Fibroblast of upper back skin (primary cell): ENCODE data around the gene PTPRA.

Source experiments
- DNase-seq: peaks from one replicate; pipeline ENCODE4 v3.0.0-alpha.2; 2013

The PTPRA gene

DNA sequence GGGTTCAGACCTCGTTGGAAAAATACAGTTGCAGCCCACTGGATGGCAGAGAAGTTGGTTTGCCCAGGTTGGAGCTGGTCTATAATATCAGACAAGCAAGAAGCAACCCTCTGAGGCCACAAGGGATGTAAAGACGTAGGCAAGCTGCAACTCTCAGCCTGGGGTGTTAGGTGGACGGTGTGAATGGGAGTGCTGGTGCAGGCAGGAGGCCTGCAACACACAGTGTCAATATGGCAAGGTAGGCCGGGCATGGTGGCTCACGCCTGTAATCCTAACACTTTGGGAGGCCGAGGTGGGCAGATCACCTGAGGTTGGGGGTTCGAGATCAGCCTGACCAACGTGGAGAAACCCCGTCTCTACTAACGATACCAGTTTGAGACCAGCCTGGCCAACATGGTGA, 22.2 kb upstream of the PTPRA start:
- no peak for DNase-seq

DNA sequence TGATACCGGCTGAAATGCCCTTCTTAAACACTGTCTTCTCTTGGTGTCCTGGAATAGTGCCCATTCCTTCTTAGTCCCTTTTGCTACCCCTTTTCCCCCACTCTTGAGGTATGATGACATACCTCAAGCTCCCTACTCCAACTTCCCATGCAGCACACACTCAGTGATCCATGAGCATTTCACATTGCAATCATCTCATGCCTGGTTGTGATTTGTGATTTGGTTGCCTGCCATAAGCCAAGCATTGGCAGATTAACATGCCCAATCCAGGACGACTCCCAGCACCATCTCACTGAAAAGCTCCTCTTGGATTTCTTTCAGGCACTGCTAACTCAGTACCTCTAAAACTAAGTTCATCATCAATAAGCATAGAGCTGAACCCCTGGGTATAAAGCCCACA, 14.7 kb upstream of the PTPRA start:
- DNase-seq: no peak

DNA sequence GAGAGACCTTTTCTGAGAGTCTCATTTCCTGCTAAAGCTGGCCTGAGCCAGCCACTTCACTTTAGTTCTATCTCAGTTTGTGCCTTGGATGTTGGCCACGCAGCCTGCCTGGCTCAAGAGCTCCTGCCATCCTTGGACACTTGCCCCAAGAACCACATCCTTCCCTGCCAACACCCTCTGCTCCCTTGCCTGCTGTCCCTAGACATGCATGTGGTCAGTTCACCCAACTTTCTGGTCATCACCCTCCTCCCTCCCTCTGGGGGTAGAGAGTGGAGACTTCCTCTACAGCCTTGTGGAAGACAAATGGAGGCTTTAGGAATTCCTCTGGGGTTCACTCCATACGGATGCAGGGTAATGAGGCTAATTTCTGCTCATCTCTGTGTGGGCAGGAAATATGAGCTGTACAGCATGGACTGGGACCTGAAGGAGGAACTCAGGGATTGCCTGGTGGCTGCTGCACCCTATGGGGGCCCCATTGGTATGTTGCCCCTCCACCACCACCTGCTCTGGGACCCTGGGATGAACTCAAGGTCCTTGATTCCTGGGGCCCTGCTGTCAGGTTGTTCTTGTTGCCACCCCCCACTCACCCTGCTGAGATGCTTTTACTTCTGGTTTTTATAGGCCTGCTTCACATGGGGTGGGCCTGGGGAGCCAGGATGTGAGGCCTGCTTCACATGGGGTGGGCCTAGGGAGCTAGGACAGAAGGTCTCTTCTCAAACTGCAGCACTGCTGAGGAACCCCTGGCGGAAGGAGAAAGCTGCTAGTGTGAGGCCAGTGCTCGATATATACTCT, 13.8 kb upstream of the PTPRA start:
- DNase-seq: peak; percentile 7

DNA sequence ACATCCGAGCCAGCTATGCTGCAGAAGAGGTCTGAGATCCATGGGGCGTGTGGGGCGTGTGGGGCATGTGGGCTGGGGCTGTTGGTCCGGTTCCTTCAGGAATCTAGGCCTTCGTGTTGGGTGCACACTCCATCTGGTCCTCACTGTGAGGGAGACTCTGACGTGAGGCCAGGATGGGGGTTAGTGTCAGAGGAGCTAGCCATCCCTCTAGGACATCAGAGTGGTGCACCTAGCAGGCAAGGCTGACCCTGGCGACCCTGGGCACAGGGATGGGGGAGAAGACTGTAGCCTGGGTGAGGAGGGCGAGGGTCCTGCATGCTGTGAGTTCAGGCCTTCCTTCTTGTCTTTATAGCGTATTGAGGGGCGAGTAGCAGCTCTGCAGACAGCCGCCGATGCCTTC, 8.7 kb upstream of the PTPRA start:
- DNase-seq: no peak

DNA sequence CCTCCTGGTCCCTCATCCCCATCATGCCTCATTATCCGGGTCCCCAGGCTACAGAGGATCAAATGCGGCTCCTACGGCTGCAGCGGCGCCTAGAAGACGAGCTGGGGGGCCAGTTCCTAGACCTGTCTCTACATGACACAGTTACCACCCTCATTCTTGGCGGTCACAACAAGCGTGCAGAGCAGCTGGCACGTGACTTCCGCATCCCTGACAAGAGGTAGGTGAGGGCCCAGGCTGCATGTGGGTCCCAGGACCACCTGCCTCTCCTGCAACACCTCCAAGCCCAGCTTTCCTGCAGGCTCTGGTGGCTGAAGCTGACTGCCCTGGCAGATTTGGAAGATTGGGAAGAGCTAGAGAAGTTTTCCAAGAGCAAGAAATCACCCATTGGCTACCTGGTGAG, 8.2 kb upstream of the PTPRA start:
- DNase-seq: no peak

DNA sequence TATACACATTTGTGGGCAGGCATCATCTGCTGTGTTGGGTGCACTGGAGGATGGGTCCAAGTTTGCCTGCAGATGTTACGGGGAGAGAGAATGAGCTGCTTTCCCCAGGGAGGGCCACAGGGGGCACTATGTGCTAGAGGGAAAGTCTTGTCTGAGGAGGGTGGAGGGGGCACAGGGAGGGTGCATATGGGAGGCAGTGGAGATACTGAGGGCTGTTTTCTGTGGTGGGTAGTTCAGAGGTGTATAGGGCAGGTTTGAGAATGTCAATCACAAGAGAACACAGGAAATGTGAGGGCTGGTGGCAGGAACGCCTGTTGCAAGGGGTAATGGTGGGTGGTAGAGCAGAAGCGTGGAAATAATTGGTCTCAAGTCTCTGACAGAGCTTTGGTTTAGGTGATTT, 7.7 kb upstream of the PTPRA start:
- no peak for DNase-seq

DNA sequence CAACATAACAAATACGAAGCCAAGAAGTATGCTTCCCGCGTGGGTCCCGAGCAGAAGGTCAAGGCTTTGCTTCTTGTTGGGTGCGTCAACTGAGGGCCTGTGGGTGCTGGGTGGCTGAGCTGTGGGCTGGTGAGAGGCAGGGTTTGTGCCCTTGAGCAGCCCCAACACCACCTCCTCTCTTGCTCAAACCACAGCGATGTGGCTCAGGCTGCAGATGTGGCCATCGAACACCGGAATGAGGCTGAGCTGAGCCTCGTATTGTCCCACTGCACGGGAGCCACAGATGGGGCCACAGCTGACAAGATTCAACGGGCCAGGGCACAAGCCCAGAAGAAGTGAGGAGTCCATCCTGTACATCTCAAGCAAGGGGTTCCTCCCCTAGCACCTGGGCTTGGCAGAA, 7.0 kb upstream of the PTPRA start:
- DNase-seq: no peak

DNA sequence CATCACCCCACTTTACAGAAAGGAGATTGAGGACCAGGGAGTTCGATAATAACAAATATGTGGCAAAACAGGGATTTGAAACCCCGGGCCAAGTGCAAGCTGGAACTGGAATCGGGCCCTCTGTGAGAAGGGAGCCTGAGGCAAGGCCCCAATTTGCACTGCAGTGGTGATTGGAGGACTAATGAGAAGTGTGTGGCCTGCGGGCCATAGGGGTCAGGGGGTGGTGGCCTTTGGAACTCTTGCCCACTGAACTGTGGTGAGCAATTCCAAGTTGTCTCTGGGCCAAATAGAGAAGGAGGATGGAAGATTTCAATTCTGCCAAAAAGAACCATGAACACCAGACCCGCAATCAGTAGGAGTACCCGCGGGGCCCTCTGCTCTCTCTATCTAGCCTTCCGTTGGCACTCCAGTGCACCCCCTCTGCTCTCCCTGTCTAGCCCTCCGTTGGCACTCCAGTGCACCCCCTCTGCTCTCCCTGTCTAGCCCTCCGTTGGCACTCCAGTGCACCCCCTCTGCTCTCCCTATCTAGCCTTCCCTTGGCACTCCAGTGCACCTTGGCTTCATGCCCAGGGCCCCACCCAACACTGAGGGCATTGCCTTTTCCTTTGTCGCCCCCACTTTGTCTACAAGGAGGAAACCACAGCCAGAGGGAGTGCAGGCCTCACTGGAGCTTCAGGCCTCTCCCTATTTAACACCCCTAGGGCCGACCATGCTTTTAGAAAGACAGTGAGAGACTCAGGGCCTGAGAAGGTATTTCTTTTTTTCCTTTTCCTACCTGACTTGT, 6.0 kb upstream of the PTPRA start:
- DNase-seq: no peak

DNA sequence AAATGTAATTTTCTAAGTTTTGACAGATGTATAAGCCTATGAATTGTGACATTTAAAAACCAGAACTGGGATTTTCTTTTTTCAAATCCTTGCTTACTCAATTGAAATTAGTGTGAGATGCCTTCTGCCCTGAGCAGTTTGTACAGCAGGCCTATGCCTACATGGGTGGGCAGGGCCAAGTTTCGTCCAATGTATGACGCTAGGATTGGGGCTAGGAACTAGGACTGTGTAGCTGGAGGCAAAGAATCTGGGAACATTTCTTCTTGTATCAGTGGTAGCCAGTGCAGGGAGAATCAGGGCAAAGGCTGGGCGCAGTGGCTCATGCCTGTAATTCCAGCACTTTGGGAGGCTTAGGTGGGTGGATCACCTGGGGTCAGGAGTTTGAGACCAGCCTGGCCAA, 3.9 kb upstream of the PTPRA start:
- DNase-seq: no peak

DNA sequence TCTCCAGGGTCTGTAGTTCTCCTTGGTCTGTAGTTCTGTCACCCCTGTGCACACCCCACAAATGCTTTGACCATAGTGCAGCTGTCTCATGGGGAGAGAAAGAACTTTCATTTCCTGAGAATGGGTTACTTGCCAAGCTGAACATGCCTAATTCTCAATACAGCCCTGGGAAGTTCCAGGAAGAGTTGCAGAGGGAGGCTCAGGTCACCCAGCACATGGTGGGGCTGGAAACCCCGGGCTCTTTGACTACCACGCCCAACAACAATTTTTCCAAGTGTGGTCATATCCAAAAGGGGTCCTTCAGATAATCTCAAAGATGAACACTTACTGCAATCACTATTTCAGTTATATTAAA, 2.2 kb upstream of the PTPRA start:
- peak; percentile 22 for DNase-seq

DNA sequence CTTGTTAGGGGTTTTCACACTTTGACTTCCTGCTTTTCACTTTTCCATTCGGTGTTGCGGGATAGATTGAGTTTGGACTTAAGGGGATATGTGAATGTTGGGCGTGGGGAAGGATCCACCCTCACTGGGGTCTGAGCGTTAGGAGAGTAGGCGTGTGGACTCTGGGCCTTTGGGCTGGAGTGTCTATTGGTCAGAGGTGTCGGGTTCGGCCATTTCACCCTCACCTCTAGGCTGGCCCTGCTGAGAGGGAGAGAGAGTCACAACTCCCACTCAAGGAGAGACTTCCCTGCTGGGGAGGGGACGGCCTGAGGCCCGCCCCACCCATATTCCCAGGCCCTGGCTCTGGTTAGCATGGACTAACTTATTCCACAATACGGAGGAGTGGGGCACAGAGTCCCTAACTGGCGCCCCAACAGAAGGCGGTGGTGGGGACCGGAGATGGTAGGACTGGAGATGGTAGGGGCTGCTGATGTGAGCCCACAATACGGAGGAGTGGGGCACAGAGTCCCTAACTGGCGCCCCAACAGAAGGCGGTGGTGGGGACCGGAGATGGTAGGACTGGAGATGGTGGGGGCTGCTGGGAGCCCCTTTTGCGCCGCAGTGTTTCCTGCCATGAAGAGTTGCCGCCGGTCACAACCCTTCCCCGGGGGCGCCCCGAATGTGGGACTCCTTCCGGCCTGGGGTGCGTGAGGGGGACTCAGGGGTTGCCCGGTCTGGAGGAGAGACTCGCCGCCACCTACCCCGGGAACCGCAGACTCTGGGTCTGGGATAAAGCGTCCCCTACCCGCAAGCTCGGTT, 1.4 kb upstream of the PTPRA start:
- DNase-seq: no peak

DNA sequence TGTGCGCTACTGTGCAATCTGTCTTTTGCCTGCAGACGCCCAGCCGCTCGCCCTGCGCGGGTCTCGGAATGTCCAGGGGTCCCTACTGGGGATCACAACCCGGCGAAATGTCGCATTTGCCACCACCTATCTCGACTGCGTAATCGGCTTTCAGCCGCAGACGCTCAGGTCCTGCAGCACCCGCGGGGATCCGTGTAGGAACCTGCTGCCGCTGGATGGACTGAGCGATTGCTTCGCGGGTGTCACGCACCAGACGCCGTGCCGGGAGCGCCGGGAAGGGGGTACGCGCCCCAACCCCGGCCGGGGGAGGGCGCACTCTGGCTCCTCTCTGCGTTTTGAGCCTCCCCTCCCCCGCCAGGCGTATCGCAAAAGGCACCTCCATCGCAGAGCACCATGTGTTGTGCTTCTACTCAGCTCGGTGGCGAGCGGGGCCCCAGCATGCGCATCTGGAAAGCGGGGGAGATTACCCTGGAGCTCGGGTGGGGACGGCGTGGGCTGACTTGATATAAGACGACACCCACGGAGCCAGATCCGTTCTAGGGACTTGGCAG, 747 bp upstream of the PTPRA start:
- peak; percentile 32 for DNase-seq

DNA sequence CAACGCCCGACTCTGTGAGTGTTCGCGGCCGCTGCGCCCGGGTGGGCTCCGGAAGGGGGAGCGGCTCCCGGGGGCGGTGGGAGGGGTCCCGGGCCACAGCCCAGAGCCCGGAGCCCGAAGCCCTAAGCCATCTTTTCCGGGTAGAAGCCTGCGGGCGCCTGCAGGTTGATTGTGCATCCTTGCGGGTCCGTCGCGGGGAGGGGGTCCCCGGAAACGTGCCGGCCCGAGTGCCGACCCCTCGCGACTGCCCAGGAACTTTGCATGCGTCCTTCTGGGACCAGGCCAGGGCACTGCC, 413 bp downstream of the PTPRA start:
- peak; percentile 34 for DNase-seq

DNA sequence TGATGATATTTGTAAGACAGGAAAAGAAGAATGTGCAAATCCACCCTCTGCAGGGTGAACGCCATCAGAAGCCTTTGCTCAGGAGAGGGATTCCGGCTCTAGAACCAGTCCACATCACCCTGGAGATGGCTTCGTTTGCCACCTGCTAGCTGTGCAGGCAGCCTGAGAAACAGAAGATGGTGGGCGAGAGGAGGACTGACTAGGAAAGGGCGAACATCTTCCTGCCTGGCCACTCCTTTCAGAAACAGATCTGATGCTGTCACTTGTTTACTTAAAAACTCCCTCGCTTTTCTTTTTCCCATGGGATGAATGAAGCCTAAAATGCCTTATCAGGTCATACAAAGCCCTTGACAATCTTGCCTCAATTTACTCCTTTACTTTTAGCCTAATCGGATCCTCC, 1.2 kb downstream of the PTPRA start:
- no peak for DNase-seq

DNA sequence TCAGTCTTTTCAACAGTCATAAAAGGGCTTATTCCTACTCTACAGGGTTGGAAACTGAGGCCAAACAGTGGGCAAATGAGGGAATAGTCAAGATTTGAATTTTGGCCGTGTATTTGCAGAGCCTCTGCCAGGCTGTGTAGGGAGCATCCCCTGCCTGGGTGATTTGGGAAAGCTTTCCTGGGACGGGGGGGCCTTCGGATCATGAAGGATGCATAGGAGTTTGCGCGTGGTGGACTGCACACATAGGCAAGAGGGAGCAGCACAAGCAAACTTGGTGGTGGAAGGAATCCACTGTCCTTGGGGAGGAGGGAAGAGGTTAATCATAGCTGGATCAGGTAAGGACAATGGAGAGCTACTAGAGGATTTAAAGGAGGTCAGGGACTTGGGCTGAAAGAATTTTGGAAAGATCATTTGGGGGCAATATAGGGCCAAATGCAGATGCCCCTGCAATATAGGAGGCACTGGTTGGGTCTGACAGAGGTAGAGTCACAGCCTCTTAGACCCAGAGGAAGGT, 2.5 kb downstream of the PTPRA start:
- DNase-seq: no peak

DNA sequence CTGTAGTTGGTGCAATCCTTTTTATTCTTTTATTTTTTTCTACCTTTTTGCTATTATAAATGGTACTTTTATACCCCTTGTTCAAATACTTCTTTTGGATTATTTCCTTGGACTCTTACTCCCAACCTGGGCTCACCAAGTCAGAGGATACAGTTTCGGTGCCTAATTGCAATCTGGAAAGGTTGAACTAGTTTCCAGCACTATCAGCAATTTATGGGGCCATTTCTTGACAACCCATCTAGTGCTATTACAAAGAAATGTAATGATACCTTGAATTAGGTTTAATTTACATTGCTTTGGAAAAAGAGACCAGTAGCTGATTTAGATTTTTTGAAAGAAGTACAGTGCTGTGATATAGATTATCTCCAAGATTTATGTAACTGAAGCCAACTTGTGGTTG, 5.2 kb downstream of the PTPRA start:
- no peak for DNase-seq

DNA sequence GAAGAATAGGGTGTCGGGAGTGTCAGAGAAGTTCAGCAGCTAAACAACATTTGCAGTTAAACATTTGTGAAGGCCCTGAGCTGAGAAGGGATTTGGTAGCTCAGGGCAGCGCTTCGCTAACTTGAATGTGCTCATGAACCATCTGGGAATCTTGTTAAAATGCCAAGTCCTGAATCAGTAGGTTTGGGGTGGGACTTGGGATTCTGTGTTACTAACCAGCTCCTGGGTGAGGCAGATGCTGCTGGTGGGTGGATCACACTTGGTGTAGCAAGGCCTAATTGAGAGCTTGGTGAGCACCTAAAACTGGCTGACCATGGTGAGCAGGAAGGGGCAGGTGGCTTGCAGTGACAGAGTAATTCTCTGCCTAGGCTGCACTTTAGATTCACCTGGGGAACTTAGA, 5.9 kb downstream of the PTPRA start:
- DNase-seq: peak; percentile 86

DNA sequence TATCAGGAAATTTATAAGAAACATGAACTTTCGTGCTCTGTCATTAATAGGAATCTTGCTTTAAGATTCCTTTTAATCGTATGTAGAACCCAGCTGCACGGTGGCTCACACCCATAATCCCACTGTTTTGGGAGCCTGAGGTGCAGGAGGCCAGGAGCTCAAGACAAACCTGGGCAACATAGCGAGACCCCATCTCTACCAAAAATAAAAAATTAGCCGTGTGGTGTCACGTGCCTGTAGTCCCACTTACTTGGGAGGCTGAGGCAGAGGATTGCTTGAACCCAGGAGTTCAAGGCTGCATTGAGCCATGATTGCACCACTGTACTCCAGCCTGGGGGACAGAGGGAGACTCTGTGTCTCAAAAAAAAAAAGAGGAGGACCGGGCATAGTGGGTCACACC, 7.4 kb downstream of the PTPRA start:
- no peak for DNase-seq

DNA sequence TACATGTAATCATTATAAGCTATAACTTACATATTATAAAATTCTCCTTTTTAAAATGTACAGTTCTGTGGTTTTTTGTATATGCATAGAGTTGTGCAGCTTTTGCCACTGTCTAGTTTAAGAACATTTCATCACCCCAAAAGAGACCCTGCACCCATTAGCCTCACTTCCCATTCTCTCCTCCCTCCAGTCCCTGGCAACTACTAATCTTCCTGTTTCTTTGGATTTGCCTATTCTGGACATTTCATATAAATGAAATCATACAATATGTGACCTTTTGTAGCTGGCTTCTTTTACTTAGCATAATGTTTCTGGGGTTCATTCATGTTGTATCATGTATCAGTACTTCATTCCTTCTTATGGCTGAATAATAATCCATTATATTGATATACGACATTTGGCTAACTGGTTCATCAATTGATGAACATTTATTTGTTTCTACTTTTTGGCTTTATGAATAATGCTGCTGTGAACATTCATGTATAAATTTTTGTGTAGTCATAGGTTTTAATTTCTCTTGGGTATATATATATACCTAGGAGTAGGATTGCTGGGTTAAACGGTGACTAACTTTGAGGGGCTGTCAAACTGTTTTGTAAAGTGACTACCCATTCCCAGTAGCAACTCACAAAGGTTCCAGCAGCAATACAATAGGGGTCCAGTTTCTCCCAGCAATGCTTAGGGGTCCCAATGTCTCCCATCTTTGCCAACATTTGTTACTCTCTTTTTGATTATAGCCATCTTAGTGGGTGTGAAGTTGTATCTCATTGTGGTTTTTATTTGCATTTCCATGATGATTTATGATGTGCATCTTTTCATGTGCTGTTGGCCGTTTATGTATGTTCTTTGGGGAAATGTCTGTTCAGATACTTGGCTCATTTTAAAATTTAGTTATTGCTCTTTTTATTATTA, 10.7 kb downstream of the PTPRA start:
- no peak for DNase-seq

DNA sequence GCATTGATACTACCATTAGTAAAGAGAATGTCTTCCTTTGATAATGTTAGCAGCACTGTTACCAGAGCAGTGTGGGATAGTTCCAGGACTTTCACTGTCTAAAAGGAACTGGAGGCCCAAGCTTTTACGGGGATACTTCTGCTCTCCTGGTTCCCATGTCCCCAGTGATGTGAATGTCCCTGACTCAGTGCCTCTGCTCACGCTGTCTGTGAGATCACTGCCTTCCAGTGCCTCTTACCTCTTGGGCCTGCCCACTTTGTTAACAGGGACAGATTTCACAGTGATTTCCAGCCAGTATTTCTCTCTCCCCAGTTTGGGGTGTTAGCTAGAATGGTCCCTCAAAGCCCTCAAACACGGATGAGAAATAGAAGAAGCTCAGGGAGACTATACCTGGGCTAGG, 14.4 kb downstream of the PTPRA start:
- no peak for DNase-seq

DNA sequence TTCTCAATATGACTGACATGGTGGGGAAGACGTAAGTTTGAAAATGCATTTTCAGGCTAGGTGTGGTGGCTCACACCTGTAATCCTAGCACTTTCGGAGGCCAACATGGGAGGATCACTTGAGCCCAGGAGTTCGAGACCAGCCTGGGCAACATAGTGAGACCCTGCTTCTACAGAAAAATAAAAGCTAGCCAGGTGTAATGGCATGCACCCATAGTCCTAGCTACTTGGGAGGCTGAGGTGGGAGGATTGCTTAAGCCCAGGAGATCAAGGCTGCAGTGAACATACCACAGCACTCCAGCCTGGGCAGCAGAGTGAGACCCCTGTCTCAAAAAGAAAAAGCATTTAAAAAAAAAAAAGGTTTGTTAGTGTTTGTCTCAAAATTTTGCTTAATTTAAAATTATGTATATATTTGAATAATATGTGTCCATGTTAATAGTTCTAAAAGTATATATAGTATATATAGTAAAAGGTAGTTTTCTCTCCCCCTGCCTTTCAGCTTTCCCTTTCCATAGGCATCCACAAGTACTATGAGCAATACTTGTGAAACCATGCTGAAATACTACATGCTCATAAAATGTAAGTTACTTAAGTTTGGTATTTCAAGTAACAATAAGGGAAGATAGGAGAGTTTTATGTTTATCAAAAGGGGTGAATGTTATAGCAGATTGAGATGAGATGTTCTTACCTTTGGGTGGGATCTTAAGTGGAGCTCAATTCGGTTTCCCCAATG, 15.1 kb downstream of the PTPRA start:
- no peak for DNase-seq

DNA sequence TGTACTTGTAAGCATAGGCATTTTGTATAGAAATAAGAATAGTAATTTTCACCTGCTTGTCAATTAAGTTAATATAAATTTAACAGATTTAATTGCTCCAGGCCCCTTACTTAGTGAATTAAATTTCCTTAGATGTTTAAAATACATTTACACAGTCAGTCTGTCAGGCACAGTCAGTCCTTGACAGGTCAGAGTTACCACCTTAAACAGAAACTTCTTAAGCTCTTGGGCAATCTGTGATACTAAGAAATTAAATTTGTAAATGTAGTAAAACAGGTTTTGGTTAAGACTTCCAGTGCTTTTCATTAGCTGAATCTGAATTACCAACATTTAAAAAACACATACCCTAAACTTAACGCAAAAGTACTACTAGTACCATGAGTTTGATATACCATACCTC, 15.9 kb downstream of the PTPRA start:
- no peak for DNase-seq
